GM21825 (cell line): ENCODE results near the gene TDRD7.

ENCODE experiments used
- ATAC-seq: cut with Tn5 transposase; IDR thresholded peaks from one replicate; pipeline ENCODE4 v1.9.1; 2021; ENCODE audit warnings: mild to moderate bottlenecking, moderate library complexity; ENCODE audit not compliant: unreplicated experiment

Gene TDRD7

GRCh38 chr9:97411789-97412625 is at the start of gene TDRD7:
TSS of gene TDRD7 (plus strand) at chr9:97412096. CDS start at chr9:97428466, 16,370 bp downstream.
- peak; percentile 74 for ATAC-seq

- no peak for ATAC-seq
Measured at GRCh38 chr9:97362777-97363545, 48.9 kb upstream of the TDRD7 start.

- ATAC-seq: no peak
Measured at GRCh38 chr9:97363661-97364299, 48.1 kb upstream of the TDRD7 start.

GRCh38 chr9:97364769-97365490 is 47.0 kb upstream of the TDRD7 start:
- no peak for ATAC-seq

GRCh38 chr9:97365634-97366033 is 46.3 kb upstream of the TDRD7 start:
- no peak for ATAC-seq

- no peak for ATAC-seq
Measured at GRCh38 chr9:97366476-97366875, 45.4 kb upstream of the TDRD7 start.

GRCh38 chr9:97366889-97367288 is 45.0 kb upstream of the TDRD7 start:
- ATAC-seq: no peak

- no peak for ATAC-seq
Measured at GRCh38 chr9:97367729-97368128, 44.2 kb upstream of the TDRD7 start.

GRCh38 chr9:97368964-97369363 is 42.9 kb upstream of the TDRD7 start:
- no peak for ATAC-seq

- ATAC-seq: no peak
Measured at GRCh38 chr9:97372580-97372979, 39.3 kb upstream of the TDRD7 start.

- no peak for ATAC-seq
Measured at GRCh38 chr9:97373331-97373730, 38.6 kb upstream of the TDRD7 start.

- no peak for ATAC-seq
Measured at GRCh38 chr9:97374811-97375210, 37.1 kb upstream of the TDRD7 start.

- no peak for ATAC-seq
Measured at GRCh38 chr9:97376902-97377301, 35.0 kb upstream of the TDRD7 start.

GRCh38 chr9:97382099-97382718 is 29.7 kb upstream of the TDRD7 start:
- no peak for ATAC-seq

GRCh38 chr9:97384406-97385262 is 27.3 kb upstream of the TDRD7 start:
- no peak for ATAC-seq

- ATAC-seq: no peak
Measured at GRCh38 chr9:97385626-97386264, 26.2 kb upstream of the TDRD7 start.

GRCh38 chr9:97386265-97386633 is 25.6 kb upstream of the TDRD7 start:
- no peak for ATAC-seq

GRCh38 chr9:97386733-97387503 is 25.0 kb upstream of the TDRD7 start:
- no peak for ATAC-seq
